ENCODE data around the gene BAIAP2. TPM values are rescaled to one million over a fixed set of nuclear protein-coding genes. Genes with fewer than 3 reads are reported as not detected.

The BAIAP2 gene
- total and polyA plus RNA-seq, 2 of the 13 experiments (the other 11 are each of a cell fraction or from before 2014, with no cell fraction given) = 22.5 to 24.0 TPM

- TF ChIP-seq ZNF776 (CRISPR knock-in tag; IDR thresholded peaks at IDR 0.05) = no peak
- TF ChIP-seq NR2C2 (CRISPR knock-in tag; IDR thresholded peaks at IDR 0.05; ENCODE audit: borderline replicate concordance) = peak; percentile 95
- TF ChIP-seq PATZ1 (CRISPR knock-in tag; IDR thresholded peaks at IDR 0.05) = peak; percentile 82
- TF ChIP-seq SALL1 (CRISPR knock-in tag; IDR thresholded peaks at IDR 0.05) = peak; percentile 26; the same call in 1 of the 2 replicates
- TF ChIP-seq FOSL2 (CRISPR knock-in tag; IDR thresholded peaks at IDR 0.05) = peak; percentile 43; the same call in 1 of the 2 replicates
- TF ChIP-seq CEBPB (IDR thresholded peaks at IDR 0.05; ENCODE audit: borderline replicate concordance, low read depth, low read length) = no peak
- peak; percentile 72 for TF ChIP-seq HNF4G (IDR thresholded peaks at IDR 0.05; ENCODE audit: borderline replicate concordance, low read depth, low read length)
- TF ChIP-seq HNF4G (CRISPR knock-in tag; IDR thresholded peaks at IDR 0.05; ENCODE audit: borderline replicate concordance, low read depth) = no peak; the same call in 1 of the 2 replicates
- no peak for TF ChIP-seq LCORL (IDR thresholded peaks at IDR 0.05)
- peak; percentile 87 for TF ChIP-seq LCORL (CRISPR knock-in tag; IDR thresholded peaks at IDR 0.05)
- no peak; the same call in 1 of the 2 replicates for TF ChIP-seq KDM6A (CRISPR knock-in tag; IDR thresholded peaks at IDR 0.05; ENCODE audit: low read depth)
- 0 out of 2 replicates have a peak, but pooled peaks have one; percentile 34 for TF ChIP-seq ZBTB7A (CRISPR knock-in tag; IDR thresholded peaks at IDR 0.05)
- no peak for TF ChIP-seq DMAP1 (CRISPR knock-in tag; IDR thresholded peaks at IDR 0.05)
- TF ChIP-seq ZNF891 (CRISPR knock-in tag; IDR thresholded peaks at IDR 0.05) = peak; percentile 26; the same call in 1 of the 2 replicates
- TF ChIP-seq TEAD3 (CRISPR knock-in tag; optimal IDR thresholded peaks at IDR 0.05; ENCODE audit: borderline replicate concordance) = peak; percentile 41
- 0 out of 2 replicates have a peak, but pooled peaks have one; percentile 10 for TF ChIP-seq ZNF619 (CRISPR knock-in tag; IDR thresholded peaks at IDR 0.05)
- peak; percentile 21; the same call in 1 of the 2 replicates for TF ChIP-seq HOXA3 (CRISPR knock-in tag; IDR thresholded peaks at IDR 0.05)
- peak; percentile 57 for TF ChIP-seq ZFP91 (CRISPR knock-in tag; IDR thresholded peaks at IDR 0.05; ENCODE audit: borderline replicate concordance)
- peak; percentile 27; the same call in 1 of the 2 replicates for TF ChIP-seq NCOR1 (IDR thresholded peaks at IDR 0.05; ENCODE audit: borderline replicate concordance, low read length)
- TF ChIP-seq ZHX2 (IDR thresholded peaks at IDR 0.05; ENCODE audit: low read depth) = no peak
- no peak for TF ChIP-seq ZHX2 (CRISPR knock-in tag; IDR thresholded peaks at IDR 0.05; ENCODE audit: borderline replicate concordance)
These were observed 98.1 kb downstream of the BAIAP2 start (continued) for GRCh38 chr17:81132770-81133723.
